T-cell (primary cell): ENCODE data around the gene CLCN2. TPM values are rescaled to one million over a fixed set of nuclear protein-coding genes. Genes with fewer than 3 reads are reported as not detected.
A peak's percentile ranks its signal among the peaks of the same experiment; 100 is the strongest.

Experiments used
- ATAC-seq, 4 experiments: fragments of 200-7000 bp in 3 of 4; fragments of 150-1000 bp in 1 of 4; cut with Tn5 transposase; replicated peaks in 1 of 4; 1 replicate in 3 of 4; 2 replicates in 1 of 4; pipeline ENCODE4 v1.10.0; 2021; ENCODE audit warnings: moderate library complexity in 3 of 4, mild to moderate bottlenecking in 2 of 4, moderate number of reproducible peaks in 1 of 4
- CTCF ChIA-PET, 2 donors: fragments of 300-600 bp; sonication (Branson Sonifier 250); formaldehyde crosslinking; loops; one replicate each; lab custom pipeline; 2022; ENCODE audit warnings: antibody characterized with exemption in 2 of 2; lab: Charles Lee
- POLR2A ChIA-PET, 2 donors: fragments of 300-600 bp; sonication (Branson Sonifier 250); formaldehyde crosslinking; loops; one replicate each; lab custom pipeline; 2022; ENCODE audit warnings: antibody characterized with exemption in 2 of 2; lab: Charles Lee
- DNase-seq, 35 experiments: peaks; one replicate each; pipeline versions ENCODE4 v3.0.0 to v3.0.0-alpha.2; 2013 to 2023
- H3K27ac ChIP-seq: one replicate; pipeline ENCODE4 v1.5.1; 2013; ENCODE audit warnings: low read length
- H3K27me3 ChIP-seq, 2 experiments: replicated peaks in 1 of 2; 1 replicate in 1 of 2; 2 replicates in 1 of 2; pipeline versions ENCODE4 v1.6.1 to v1.7.0; 2013; ENCODE audit warnings: low read length in 1 of 2, mixed read lengths in 1 of 2; ENCODE audit not compliant: control insufficient read depth in 2 of 2, insufficient read depth in 2 of 2; ENCODE audit errors: extremely low read depth in 1 of 2
- H3K36me3 ChIP-seq, 2 donors: 1 replicate in 1 of 2; 2 replicates in 1 of 2; pipeline versions ENCODE4 v1.6.1 to v1.7.0; 2013; ENCODE audit warnings: low read length in 1 of 2; ENCODE audit not compliant: control insufficient read depth in 2 of 2, insufficient read depth in 1 of 2; ENCODE audit errors: extremely low read depth in 1 of 2
- H3K4me1 ChIP-seq, 2 experiments: 1 replicate in 1 of 2; 2 replicates in 1 of 2; pipeline versions ENCODE4 v1.6.1 to v1.7.0; 2013; ENCODE audit warnings: low read length in 2 of 2, mixed read lengths in 1 of 2; ENCODE audit not compliant: insufficient read depth in 2 of 2, control insufficient read depth in 1 of 2; ENCODE audit errors: extremely low read depth in 1 of 2
- H3K4me3 ChIP-seq, 2 donors: 1 replicate in 1 of 2; 2 replicates in 1 of 2; pipeline versions ENCODE4 v1.5.1 to v1.7.0; 2013; ENCODE audit warnings: mild to moderate bottlenecking in 2 of 2, low read length in 1 of 2, moderate library complexity in 1 of 2; ENCODE audit not compliant: control insufficient read depth in 1 of 2; ENCODE audit errors: extremely low read depth in 1 of 2
- H3K9me3 ChIP-seq: 2 replicates; pipeline ENCODE4 v1.7.0; 2013
- H3K27ac Mint-ChIP-seq, 2 donors: one replicate each; pipeline ENCODE4 v1.8.0; 2020 to 2021; ENCODE audit warnings: mild to moderate bottlenecking in 2 of 2, mixed read lengths in 2 of 2
- H3K27me3 Mint-ChIP-seq, 2 donors: one replicate each; pipeline ENCODE4 v1.8.0; 2021 to 2022; ENCODE audit warnings: mixed read lengths in 2 of 2
- H3K36me3 Mint-ChIP-seq: one replicate; pipeline ENCODE4 v1.8.0; 2021; ENCODE audit warnings: mixed read lengths
- H3K4me1 Mint-ChIP-seq, 3 donors: one replicate each; pipeline ENCODE4 v1.8.0; 2020 to 2022; ENCODE audit warnings: mixed read lengths in 3 of 3, mild to moderate bottlenecking in 1 of 3
- H3K4me3 Mint-ChIP-seq, 3 donors: one replicate each; pipeline ENCODE4 v1.8.0; 2020 to 2022; ENCODE audit warnings: mild to moderate bottlenecking in 3 of 3, mixed read lengths in 3 of 3, moderate library complexity in 3 of 3
- H3K9me3 Mint-ChIP-seq, 3 donors: one replicate each; pipeline ENCODE4 v1.8.0; 2020 to 2022; ENCODE audit warnings: mixed read lengths in 3 of 3
- WGBS: methylation state at CpG from one replicate; pipeline ENCODE4 v1.1.5; 2013; ENCODE audit warnings: missing lambda C conversion rate; ENCODE audit not compliant: insufficient coverage; 5-methylcytosine and 5-hydroxymethylcytosine counted together
- total RNA-seq, 35 experiments: library from RNA in 6 of 35; stranded (reverse) in 6 of 35; fragments of 120-200 nt in 1 of 35; gene quantifications; one replicate each; pipeline versions ENCODE4 v1.2.1 to v1.2.4 and lab custom pipeline; 2013 to 2026

The CLCN2 gene
- total RNA-seq, 5 donors from 2014 or later (not counting 1 experiment from before 2014, with no cell fraction given): 3.2 to 5.9 (median 4.6) TPM

DNA sequence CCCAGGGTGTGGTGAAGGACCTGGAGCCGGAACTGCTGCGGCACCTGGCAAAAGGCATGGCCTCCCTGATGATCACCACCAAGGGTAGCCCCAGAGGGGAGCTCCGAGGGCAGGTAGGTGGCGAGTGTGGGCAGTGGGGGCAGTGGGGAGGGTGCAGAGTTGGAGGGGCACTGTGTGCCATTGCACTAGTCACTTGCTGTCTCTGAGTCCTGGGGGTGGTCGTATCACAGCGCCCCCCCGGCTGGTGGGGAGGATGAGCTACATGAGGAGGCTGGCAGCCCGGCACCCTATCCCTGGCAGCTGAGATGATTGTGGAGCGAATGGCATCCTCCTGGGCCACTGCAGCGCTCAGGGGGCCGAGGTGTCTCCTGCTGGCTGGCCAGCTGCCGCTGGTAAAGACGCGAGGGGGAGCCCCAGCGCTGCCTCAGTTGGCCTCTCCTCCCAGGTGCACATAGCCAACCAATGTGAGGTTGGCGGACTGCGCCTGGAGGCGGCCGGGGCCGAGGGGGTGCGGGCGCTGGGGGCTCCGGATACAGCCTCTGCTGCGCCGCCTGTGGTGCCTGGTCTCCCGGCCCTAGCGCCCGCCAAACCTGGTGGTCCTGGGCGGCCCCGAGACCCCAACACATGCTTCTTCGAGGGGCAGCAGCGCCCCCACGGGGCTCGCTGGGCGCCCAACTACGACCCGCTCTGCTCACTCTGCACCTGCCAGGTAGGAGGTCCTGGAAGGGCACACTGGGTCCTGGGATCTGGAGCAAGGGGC is 24.8 kb upstream of the CLCN2 start:
- Mint-ChIP-seq H3K27ac (no peak overlapping the region), H3K9me3 (no peaks in the 10 kb centered on the region), H3K36me3 (no peaks in the 10 kb centered on the region), H3K4me3 (no peak overlapping the region), H3K27me3 (peaks cover 27 to 56% of the 10 kb centered on the region in 2 donors), H3K4me1 (peaks cover 1 to 6% (median 1%) of the 10 kb centered on the region in 3 donors)
- Histone ChIP-seq H3K4me3 (no peak overlapping the region), H3K4me1 (peaks cover 0 to 6% of the 10 kb centered on the region in 2 experiments), H3K27ac (no peak overlapping the region), H3K9me3 (no peaks in the 10 kb centered on the region), H3K36me3 (no peaks in the 10 kb centered on the region), H3K27me3 (peaks cover 2 to 62% of the 10 kb centered on the region in 2 experiments)
- 61% methylated on average over 35 of the region's 37 CpGs for WGBS
- ChIA-PET POLR2A (interaction anchor here in 1 of 2 donors (0.6 kb wide), 1 partner anchor 1016 kb away, joined by 5 read pairs; no protein-coding TSS in a partner anchor), CTCF (interaction anchor here (0.6 to 1.3 kb wide), 4 partner anchors 9 to 157 kb away, joined by 3 to 4 read pairs (median 4); no protein-coding TSS in a partner anchor)
- DNase-seq (no peak), ATAC-seq (no peak)

- H3K27me3 Mint-ChIP-seq: peaks cover 26 to 57% of the 10 kb centered on the region in 2 donors
- ChIA-PET POLR2A (no interaction called here), CTCF (interaction anchor here (0.6 to 1.3 kb wide), 4 partner anchors 14 to 1413 kb away, joined by 3 to 5 read pairs (median 4); no protein-coding TSS in a partner anchor)
- H3K27ac Mint-ChIP-seq: no peak overlapping the region
- H3K4me1 Mint-ChIP-seq: peaks cover 6 to 11% (median 6%) of the 10 kb centered on the region in 3 donors
- WGBS: 87% methylated on average over 7 of the region's 8 CpGs
- no peaks in the 10 kb centered on the region for H3K36me3 Mint-ChIP-seq
- Histone ChIP-seq H3K27ac (no peak overlapping the region), H3K4me1 (peaks cover 2 to 14% of the 10 kb centered on the region in 2 experiments), H3K9me3 (no peaks in the 10 kb centered on the region), H3K27me3 (peaks cover 2 to 64% of the 10 kb centered on the region in 2 experiments), H3K36me3 (no peaks in the 10 kb centered on the region), H3K4me3 (no peak overlapping the region)
- peak overlapping the region in 1 of 3 donors; percentile 24 for H3K4me3 Mint-ChIP-seq
- no peak for ATAC-seq
- H3K9me3 Mint-ChIP-seq: no peaks in the 10 kb centered on the region
- DNase-seq: no peak
Measured at GRCh38 chr3:184384856-184385422, 23.5 kb upstream of the CLCN2 start.

- POLR2A ChIA-PET: no interaction called here
- Histone ChIP-seq H3K9me3 (no peaks in the 10 kb centered on the region), H3K36me3 (no peaks in the 10 kb centered on the region), H3K4me3 (no peak overlapping the region), H3K4me1 (peaks cover 2 to 14% of the 10 kb centered on the region in 2 experiments), H3K27me3 (peaks cover 2 to 64% of the 10 kb centered on the region in 2 experiments), H3K27ac (no peak overlapping the region)
- Mint-ChIP-seq H3K27me3 (peaks cover 27 to 56% of the 10 kb centered on the region in 2 donors), H3K9me3 (no peaks in the 10 kb centered on the region), H3K36me3 (no peaks in the 10 kb centered on the region), H3K4me1 (peaks cover 6 to 11% (median 6%) of the 10 kb centered on the region in 3 donors), H3K4me3 (no peak overlapping the region), H3K27ac (no peak overlapping the region)
- WGBS: 75% methylated on average over 5 of the region's 9 CpGs
- DNase-seq (no peak), ATAC-seq (no peak)
- CTCF ChIA-PET: no interaction called here
Measured at GRCh38 chr3:184384342-184384741, 22.9 kb upstream of the CLCN2 start.

GRCh38 chr3:184383033-184383740 is 21.8 kb upstream of the CLCN2 start:
- Histone ChIP-seq H3K27ac (no peak overlapping the region), H3K9me3 (no peaks in the 10 kb centered on the region), H3K27me3 (peaks cover 4 to 76% of the 10 kb centered on the region in 2 experiments), H3K4me1 (peaks cover 2 to 14% of the 10 kb centered on the region in 2 experiments), H3K4me3 (no peak overlapping the region), H3K36me3 (no peaks in the 10 kb centered on the region)
- DNase-seq (no peak), ATAC-seq (no peak)
- peaks cover 38 to 62% of the 10 kb centered on the region in 2 donors for H3K27me3 Mint-ChIP-seq
- WGBS: 91% methylated on average over 10 of the region's 15 CpGs
- peaks cover 6 to 18% (median 12%) of the 10 kb centered on the region in 3 donors for H3K4me1 Mint-ChIP-seq
- H3K27ac Mint-ChIP-seq: no peak overlapping the region
- H3K36me3 Mint-ChIP-seq: no peaks in the 10 kb centered on the region
- peak overlapping the region in 1 of 3 donors; percentile 68 for H3K4me3 Mint-ChIP-seq
- ChIA-PET POLR2A (no interaction called here), CTCF (no interaction called here)
- no peaks in the 10 kb centered on the region for H3K9me3 Mint-ChIP-seq

GRCh38 chr3:184382326-184383032 is 21.1 kb upstream of the CLCN2 start:
- Histone ChIP-seq H3K27me3 (peaks cover 4 to 83% of the 10 kb centered on the region in 2 experiments), H3K4me1 (peaks cover 2 to 14% of the 10 kb centered on the region in 2 experiments), H3K27ac (no peak overlapping the region), H3K4me3 (no peak overlapping the region), H3K9me3 (no peaks in the 10 kb centered on the region), H3K36me3 (no peaks in the 10 kb centered on the region)
- ChIA-PET CTCF (no interaction called here), POLR2A (no interaction called here)
- peak overlapping the region in 1 of 3 donors; percentile 68 for H3K4me3 Mint-ChIP-seq
- peaks cover 6 to 18% (median 12%) of the 10 kb centered on the region in 3 donors for H3K4me1 Mint-ChIP-seq
- DNase-seq (no peak), ATAC-seq (no peak)
- no peaks in the 10 kb centered on the region for H3K9me3 Mint-ChIP-seq
- no peak overlapping the region for H3K27ac Mint-ChIP-seq
- peaks cover 44 to 67% of the 10 kb centered on the region in 2 donors for H3K27me3 Mint-ChIP-seq
- H3K36me3 Mint-ChIP-seq: no peaks in the 10 kb centered on the region
- 82% methylated on average over 6 of the region's 16 CpGs for WGBS
